Activated T-cell treated with anti-CD3 and anti-CD28 coated beads, Interleukin-2, amount 50 U/mL, for 4 hours (primary cell): ENCODE data around the gene ZBTB16. TPM values are rescaled to one million over a fixed set of nuclear protein-coding genes. Genes with fewer than 3 reads are reported as not detected.

Experiments used
- total RNA-seq, 3 donors: library from RNA; stranded (reverse); gene quantifications; one replicate each; pipeline ENCODE4 v1.2.1, GENCODE V29; 2021

ZBTB16 gene
- total RNA-seq, 3 donors from 2014 or later = 3.4 to 4.4 (median 4.1) TPM

Other genes with a start within 250 kb of the ZBTB16 start
- gene USP28, start 184.1 kb upstream of the ZBTB16 start, total RNA-seq = 1 to 10 TPM; 3.7 to 4.8 (median 4.4) TPM
- not detected for gene HTR3B, start 154.9 kb upstream of the ZBTB16 start, total RNA-seq
- gene HTR3A, start 84.6 kb upstream of the ZBTB16 start, total RNA-seq = not detected
- gene NNMT, start 236.7 kb downstream of the ZBTB16 start, total RNA-seq = under 1 TPM in 2 of 3 donors, not detected in 1; 0.23 to 0.61 TPM